Measurements from ENCODE around the gene ZBTB16. TPM values are rescaled to one million over a fixed set of nuclear protein-coding genes. Genes with fewer than 3 reads are reported as not detected.

The ZBTB16 gene
- total RNA-seq, 1 donor from 2014 or later, result 64.5 TPM

DNA sequence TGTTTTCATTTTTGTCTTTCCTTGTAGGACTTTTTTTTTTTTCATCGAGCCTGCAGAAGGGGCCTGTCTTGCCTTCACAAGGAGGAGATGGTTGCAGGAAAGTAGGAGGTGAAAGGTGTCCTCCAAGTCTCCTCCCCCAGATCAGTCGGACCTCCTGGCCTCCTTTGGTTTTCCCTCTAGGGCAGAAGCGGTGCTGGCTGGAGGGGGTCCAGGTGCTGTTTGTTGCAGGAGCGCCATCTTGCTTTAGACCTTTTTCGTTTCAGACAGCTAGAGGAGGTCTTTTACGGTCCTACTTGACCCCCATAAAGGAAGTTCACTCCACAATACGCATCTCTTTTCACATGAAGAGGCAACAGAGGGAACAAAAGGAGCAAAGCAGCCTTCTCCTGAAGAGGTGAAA lies 66.0 kb downstream of the ZBTB16 start:
- intact Hi-C loops (cut with micrococcal nuclease), result no loop called here
- TF ChIP-seq, protein P1, sequence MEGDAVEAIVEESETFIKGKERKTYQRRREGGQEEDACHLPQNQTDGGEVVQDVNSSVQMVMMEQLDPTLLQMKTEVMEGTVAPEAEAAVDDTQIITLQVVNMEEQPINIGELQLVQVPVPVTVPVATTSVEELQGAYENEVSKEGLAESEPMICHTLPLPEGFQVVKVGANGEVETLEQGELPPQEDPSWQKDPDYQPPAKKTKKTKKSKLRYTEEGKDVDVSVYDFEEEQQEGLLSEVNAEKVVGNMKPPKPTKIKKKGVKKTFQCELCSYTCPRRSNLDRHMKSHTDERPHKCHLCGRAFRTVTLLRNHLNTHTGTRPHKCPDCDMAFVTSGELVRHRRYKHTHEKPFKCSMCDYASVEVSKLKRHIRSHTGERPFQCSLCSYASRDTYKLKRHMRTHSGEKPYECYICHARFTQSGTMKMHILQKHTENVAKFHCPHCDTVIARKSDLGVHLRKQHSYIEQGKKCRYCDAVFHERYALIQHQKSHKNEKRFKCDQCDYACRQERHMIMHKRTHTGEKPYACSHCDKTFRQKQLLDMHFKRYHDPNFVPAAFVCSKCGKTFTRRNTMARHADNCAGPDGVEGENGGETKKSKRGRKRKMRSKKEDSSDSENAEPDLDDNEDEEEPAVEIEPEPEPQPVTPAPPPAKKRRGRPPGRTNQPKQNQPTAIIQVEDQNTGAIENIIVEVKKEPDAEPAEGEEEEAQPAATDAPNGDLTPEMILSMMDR (IDR thresholded peaks at IDR 0.05; ENCODE audit: borderline replicate concordance), result no peak
- Histone ChIP-seq H3K27me3 (ENCODE audit: low read depth) (no peaks in the 10 kb centered on the region), H3K4me1 (peaks cover 100% of the 10 kb centered on the region), H3K36me3 (peaks cover 31% of the 10 kb centered on the region), H3K27ac (replicated peaks) (peak overlapping the region; percentile 46), H3K4me3 (no peak overlapping the region), H3K9me3 (replicated peaks) (no peaks in the 10 kb centered on the region)
- no peak for DNase-seq

DNA sequence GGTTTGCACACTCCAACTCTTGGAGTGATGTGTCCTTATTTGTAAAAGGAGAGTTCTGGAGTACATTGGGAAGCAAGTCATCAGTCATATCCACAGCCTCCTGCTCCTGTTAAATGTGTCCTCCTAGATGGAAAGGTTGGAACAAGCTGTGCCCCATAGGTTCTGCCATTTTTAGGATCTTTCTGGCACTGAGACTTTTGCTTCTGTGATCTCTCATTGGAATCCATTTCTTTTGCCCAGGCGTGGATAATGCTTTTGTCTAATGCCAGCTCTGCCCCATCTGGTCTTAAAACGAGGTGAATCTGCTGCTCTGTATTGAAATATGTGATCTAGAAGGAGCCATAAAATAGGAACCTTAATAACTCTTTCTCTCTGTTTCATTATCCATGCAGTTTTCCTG lies 66.4 kb downstream of the ZBTB16 start:
- no peaks in the 10 kb centered on the region for H3K27me3 ChIP-seq (ENCODE audit: low read depth)
- H3K4me1 ChIP-seq, result peaks cover 100% of the 10 kb centered on the region
- H3K9me3 ChIP-seq (replicated peaks), result no peaks in the 10 kb centered on the region
- DNase-seq, result no peak
- H3K4me3 ChIP-seq, result no peak overlapping the region
- TF ChIP-seq, protein P1 (IDR thresholded peaks at IDR 0.05; ENCODE audit: borderline replicate concordance), result no peak
- H3K36me3 ChIP-seq, result peaks cover 31% of the 10 kb centered on the region
- intact Hi-C loops (cut with micrococcal nuclease), result no loop called here
- H3K27ac ChIP-seq (replicated peaks), result peak overlapping the region; percentile 46

DNA sequence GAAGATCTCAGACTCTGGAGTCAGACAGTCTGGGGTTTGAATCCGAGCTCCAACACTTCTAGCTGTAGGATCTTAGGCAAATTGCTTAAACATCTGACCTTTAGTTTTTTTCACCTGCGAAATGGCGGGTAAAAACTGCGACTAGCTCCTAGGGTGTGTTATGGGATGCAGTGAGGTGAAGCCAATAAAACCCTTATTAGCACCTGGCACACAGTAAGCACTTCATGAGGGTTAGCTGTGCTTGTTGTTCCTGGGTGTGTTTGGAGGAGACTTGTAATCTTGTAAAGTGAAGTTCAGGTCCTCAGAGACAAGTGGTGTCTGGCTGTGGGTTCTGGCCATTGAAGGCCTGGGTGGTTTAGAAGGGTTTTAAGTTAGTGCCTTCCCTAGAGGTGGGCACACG lies 68.9 kb downstream of the ZBTB16 start:
- TF ChIP-seq, protein P1 (IDR thresholded peaks at IDR 0.05; ENCODE audit: borderline replicate concordance), result no peak
- peaks cover 100% of the 10 kb centered on the region for H3K4me1 ChIP-seq
- no peaks in the 10 kb centered on the region for H3K9me3 ChIP-seq (replicated peaks)
- DNase-seq, result no peak
- intact Hi-C loops (cut with micrococcal nuclease), result no loop called here
- H3K36me3 ChIP-seq, result peaks cover 31% of the 10 kb centered on the region
- peak overlapping the region; percentile 8 for H3K4me3 ChIP-seq
- no peaks in the 10 kb centered on the region for H3K27me3 ChIP-seq (ENCODE audit: low read depth)
- H3K27ac ChIP-seq (replicated peaks), result peak overlapping the region; percentile 81

DNA sequence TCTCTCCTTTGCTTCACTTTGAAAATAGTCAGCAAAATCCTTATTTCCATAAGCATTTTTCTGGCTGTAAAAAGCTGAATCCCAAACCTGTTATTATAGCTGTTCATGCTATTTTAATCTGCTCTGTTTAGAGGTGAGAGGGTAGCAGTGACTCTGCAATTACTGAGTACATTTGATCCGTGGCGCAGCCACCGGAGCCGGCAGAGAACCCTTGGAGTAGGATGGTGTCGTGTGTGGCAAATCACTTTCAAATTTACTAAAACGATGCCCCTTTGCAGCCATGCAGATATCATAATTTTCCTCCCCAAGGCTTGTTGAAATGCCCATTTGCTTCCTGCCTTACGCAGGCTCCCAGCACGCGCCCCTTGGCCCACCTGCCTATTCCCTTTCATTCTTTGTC lies 69.6 kb downstream of the ZBTB16 start:
- intact Hi-C loops (cut with micrococcal nuclease), result no loop called here
- H3K9me3 ChIP-seq (replicated peaks), result no peaks in the 10 kb centered on the region
- H3K4me3 ChIP-seq, result peak overlapping the region; percentile 11
- TF ChIP-seq, protein P1 (IDR thresholded peaks at IDR 0.05; ENCODE audit: borderline replicate concordance), result no peak
- H3K4me1 ChIP-seq, result peaks cover 100% of the 10 kb centered on the region
- no peaks in the 10 kb centered on the region for H3K27me3 ChIP-seq (ENCODE audit: low read depth)
- peak overlapping the region; percentile 81 for H3K27ac ChIP-seq (replicated peaks)
- H3K36me3 ChIP-seq, result peaks cover 31% of the 10 kb centered on the region
- DNase-seq, result no peak

DNA sequence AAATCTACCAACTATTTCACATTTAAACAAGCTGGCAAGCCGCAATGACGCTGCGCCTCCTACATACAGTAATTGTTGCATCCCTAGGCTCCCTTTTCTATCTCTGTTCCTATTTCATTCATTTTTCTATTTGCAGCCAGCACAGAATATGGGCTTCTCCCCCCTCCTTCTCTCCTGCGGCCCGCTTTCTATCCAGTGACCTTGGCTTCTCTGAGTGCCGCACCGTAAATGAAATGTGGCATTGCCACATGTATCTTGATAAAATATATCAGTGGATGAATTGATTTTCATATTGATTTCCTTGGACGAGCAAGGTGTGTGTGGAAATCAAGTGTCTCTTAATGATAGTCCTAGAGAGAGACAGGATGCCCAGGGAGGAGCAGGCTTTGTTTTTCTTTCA lies 70.2 kb downstream of the ZBTB16 start:
- Histone ChIP-seq H3K4me1 (peaks cover 100% of the 10 kb centered on the region), H3K36me3 (peaks cover 31% of the 10 kb centered on the region), H3K9me3 (replicated peaks) (no peaks in the 10 kb centered on the region), H3K27ac (replicated peaks) (peak overlapping the region; percentile 81), H3K27me3 (ENCODE audit: low read depth) (no peaks in the 10 kb centered on the region), H3K4me3 (peak overlapping the region; percentile 11)
- DNase-seq, result no peak
- intact Hi-C loops (cut with micrococcal nuclease), result no loop called here
- TF ChIP-seq, protein P1 (IDR thresholded peaks at IDR 0.05; ENCODE audit: borderline replicate concordance), result no peak
